ENCODE data around the gene PRELID3B. TPM values are rescaled to one million over a fixed set of nuclear protein-coding genes. Genes with fewer than 3 reads are reported as not detected.
A peak's percentile ranks its signal among the peaks of the same experiment; 100 is the strongest.
"Not testable (repeated sequence)": the region's sequence is repeated elsewhere in the genome, so short reads cannot be mapped to it uniquely, and the experiment has no call there.

Gene PRELID3B
- total RNA-seq, 1 donor from 2014 or later, result 54.2 TPM

DNA sequence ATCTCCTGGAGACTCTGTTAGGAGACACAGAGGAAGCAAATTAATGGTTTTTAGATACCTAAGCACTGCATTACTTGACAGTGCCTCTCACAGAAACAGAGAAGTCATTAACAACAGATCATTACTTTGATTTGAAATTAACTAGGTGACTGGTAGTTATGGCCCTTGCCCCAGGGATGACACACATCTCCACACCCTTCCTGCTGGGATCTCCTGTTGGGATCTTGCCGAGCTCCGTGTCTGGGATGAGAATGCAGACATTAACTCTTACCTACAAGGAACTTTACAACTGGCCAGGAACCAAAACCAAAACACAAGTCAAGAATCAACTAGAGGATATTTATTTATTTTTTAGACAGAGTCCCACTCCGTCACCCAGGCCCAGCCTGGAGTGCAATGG, 2.2 kb upstream of the PRELID3B start:
- ATAC-seq (ENCODE audit: low read depth) (no peak), DNase-seq (no peak)
- Mint-ChIP-seq H3K27ac (peak overlapping the region; percentile 41), H3K36me3 (ENCODE audit: low read depth) (peaks cover 18% of the 10 kb centered on the region), H3K4me1 (peaks cover 46% of the 10 kb centered on the region), H3K9me3 (no peaks in the 10 kb centered on the region), H3K27me3 (peaks cover 2% of the 10 kb centered on the region), H3K4me3 (no peak overlapping the region)
- TF ChIP-seq CTCF (IDR thresholded peaks at IDR 0.05), result no peak
- POLR2A ChIA-PET, result interaction anchor here (1.0 to 6.2 kb wide), 2 partner anchors 12 to 64 kb away, joined by 4 to 64 read pairs; partner anchors contain the start of gene ATP5F1E
- CTCF ChIA-PET, result interaction anchor here (1.5 kb wide), 1 partner anchor 38 kb away, joined by 3 read pairs; no protein-coding TSS in a partner anchor
- intact Hi-C loops (cut with micrococcal nuclease), result no loop called here

DNA sequence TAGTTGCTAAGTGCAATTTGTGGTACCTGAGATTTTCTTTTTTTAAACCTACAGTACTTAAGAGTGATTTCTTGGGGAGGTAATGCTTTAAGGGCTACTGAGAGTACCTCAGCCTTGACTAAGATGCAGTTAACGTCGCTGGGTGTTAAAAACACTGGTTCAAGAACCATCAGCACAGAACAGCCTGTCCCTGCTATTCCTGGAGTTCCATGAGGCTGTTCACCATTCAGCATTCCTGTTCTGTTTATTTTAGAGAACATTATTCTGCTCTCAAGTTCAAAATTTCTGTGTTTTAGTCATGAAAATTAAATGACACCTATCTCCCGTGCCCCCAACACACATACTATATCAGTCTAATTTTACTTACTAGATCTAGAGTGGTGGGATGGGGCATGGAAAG, 1.7 kb upstream of the PRELID3B start:
- Mint-ChIP-seq H3K36me3 (ENCODE audit: low read depth) (peaks cover 18% of the 10 kb centered on the region), H3K4me3 (no peak overlapping the region), H3K27ac (peak overlapping the region; percentile 78), H3K27me3 (peaks cover under 1% of the 10 kb centered on the region), H3K4me1 (peaks cover 49% of the 10 kb centered on the region), H3K9me3 (no peaks in the 10 kb centered on the region)
- ATAC-seq (ENCODE audit: low read depth) (no peak), DNase-seq (no peak)
- intact Hi-C loops (cut with micrococcal nuclease), result no loop called here
- ChIA-PET POLR2A (interaction anchor here (1.1 to 6.2 kb wide), 4 partner anchors 11 to 178 kb away, joined by 3 to 64 read pairs (median 17); partner anchors contain the start of gene ATP5F1E), CTCF (no interaction called here)
- no peak for TF ChIP-seq CTCF (IDR thresholded peaks at IDR 0.05)

DNA sequence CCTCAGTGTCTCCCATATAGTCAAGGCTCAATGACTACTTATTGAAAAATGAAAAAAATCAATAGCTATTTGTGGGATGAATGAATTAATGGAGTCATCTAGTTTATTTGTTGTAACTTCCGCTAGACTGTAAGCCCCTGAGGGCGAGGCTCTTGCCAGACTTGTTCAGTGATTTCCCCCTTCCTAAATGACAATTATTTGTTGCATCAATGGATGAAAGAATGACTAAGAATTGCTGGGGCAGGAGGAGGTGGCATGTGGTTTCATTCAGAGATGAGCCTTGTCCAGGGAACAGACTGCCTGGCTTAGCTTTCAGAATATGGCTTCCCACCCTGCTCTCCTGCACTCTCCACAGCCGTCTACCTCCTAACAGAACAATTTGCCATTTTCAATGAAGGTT, 1.1 kb upstream of the PRELID3B start:
- peak overlapping the region; percentile 78 for H3K27ac Mint-ChIP-seq
- CTCF ChIA-PET, result interaction anchor here (1.1 to 1.5 kb wide), 2 partner anchors 45 to 178 kb away, joined by 4 read pairs; no protein-coding TSS in a partner anchor
- no peak for TF ChIP-seq CTCF (IDR thresholded peaks at IDR 0.05)
- peaks cover 18% of the 10 kb centered on the region for H3K36me3 Mint-ChIP-seq (ENCODE audit: low read depth)
- H3K9me3 Mint-ChIP-seq, result no peaks in the 10 kb centered on the region
- POLR2A ChIA-PET, result interaction anchor here (0.9 to 6.2 kb wide), 8 partner anchors 11 to 393 kb away, joined by 3 to 64 read pairs (median 10); partner anchors contain the start of genes ATP5F1E and STX16
- H3K27me3 Mint-ChIP-seq, result no peaks in the 10 kb centered on the region
- peak overlapping the region; percentile 82 for H3K4me3 Mint-ChIP-seq
- no peak for ATAC-seq (ENCODE audit: low read depth)
- H3K4me1 Mint-ChIP-seq, result peaks cover 52% of the 10 kb centered on the region
- no peak for DNase-seq
- intact Hi-C loops (cut with micrococcal nuclease), result no loop called here

GRCh38 chr20:59042796-59043631, 428 bp upstream of the PRELID3B start:
- ChIA-PET POLR2A (interaction anchor here (0.5 to 6.2 kb wide), 10 partner anchors 10 to 392 kb away, joined by 3 to 64 read pairs (median 7); partner anchors contain the start of genes ATP5F1E and STX16), CTCF (interaction anchor here (1.1 to 1.5 kb wide), 2 partner anchors 45 to 179 kb away, joined by 4 read pairs; no protein-coding TSS in a partner anchor)
- Mint-ChIP-seq H3K4me3 (peak overlapping the region; percentile 95), H3K9me3 (no peaks in the 10 kb centered on the region), H3K36me3 (ENCODE audit: low read depth) (peaks cover 22% of the 10 kb centered on the region), H3K27ac (peak overlapping the region; percentile 91), H3K27me3 (no peaks in the 10 kb centered on the region), H3K4me1 (peaks cover 52% of the 10 kb centered on the region)
- TF ChIP-seq CTCF (IDR thresholded peaks at IDR 0.05), result no peak
- peak; percentile 97 for ATAC-seq (ENCODE audit: low read depth)
- DNase-seq, result peak; percentile 97
- intact Hi-C loops (cut with micrococcal nuclease), result loop anchor here (1.0 kb wide), 5 partner anchors 11 to 153 kb away; partner anchors contain the start of genes ATP5F1E and NELFCD

DNA sequence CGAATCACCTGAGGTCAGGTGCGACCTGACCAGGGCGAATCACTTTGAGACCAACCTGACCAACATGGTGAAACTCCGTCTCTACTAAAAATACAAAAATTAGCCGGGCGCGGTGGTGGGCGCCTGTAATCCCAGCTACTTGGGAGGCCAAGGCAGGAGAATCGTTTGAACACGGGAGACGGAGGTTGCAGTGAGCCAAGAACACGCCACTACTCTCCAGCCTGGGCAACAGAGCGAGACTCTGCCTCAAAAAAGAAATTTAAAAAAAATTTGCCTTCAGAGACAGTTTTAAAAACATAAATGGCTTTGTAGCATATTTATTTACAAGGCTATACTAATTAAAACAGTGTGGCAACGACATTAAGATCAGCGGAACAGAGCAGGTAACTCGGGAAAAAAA, 1.1 kb downstream of the PRELID3B start:
- H3K27me3 Mint-ChIP-seq; ATAC-seq (ENCODE audit: low read depth); intact Hi-C loops (cut with micrococcal nuclease); DNase-seq; H3K9me3 Mint-ChIP-seq: not testable (repeated sequence)
- Mint-ChIP-seq H3K27ac (peak overlapping the region; percentile 61), H3K36me3 (ENCODE audit: low read depth) (peaks cover 37% of the 10 kb centered on the region), H3K4me1 (peaks cover 52% of the 10 kb centered on the region), H3K4me3 (peak overlapping the region; percentile 95)
- CTCF ChIA-PET, result interaction anchor here (0.9 kb wide), 1 partner anchor 13 kb away, joined by 4 read pairs; no protein-coding TSS in a partner anchor
- POLR2A ChIA-PET, result interaction anchor here (2.3 to 6.2 kb wide), 5 partner anchors 9 to 152 kb away, joined by 7 to 64 read pairs (median 15); partner anchors contain the start of gene ATP5F1E
